NOMO-1 (cell line): ENCODE results near the gene TGM1.
"Not testable (repeated sequence)": the region's sequence is repeated elsewhere in the genome, so short reads cannot be mapped to it uniquely, and the experiment has no call there.

Experiments
- DNase-seq, 2 experiments: peaks; one replicate each; lab custom pipeline; 2025; ENCODE audit not compliant: unreplicated experiment in 2 of 2; lab: John Stamatoyannopoulos, UW

Gene TGM1

DNA sequence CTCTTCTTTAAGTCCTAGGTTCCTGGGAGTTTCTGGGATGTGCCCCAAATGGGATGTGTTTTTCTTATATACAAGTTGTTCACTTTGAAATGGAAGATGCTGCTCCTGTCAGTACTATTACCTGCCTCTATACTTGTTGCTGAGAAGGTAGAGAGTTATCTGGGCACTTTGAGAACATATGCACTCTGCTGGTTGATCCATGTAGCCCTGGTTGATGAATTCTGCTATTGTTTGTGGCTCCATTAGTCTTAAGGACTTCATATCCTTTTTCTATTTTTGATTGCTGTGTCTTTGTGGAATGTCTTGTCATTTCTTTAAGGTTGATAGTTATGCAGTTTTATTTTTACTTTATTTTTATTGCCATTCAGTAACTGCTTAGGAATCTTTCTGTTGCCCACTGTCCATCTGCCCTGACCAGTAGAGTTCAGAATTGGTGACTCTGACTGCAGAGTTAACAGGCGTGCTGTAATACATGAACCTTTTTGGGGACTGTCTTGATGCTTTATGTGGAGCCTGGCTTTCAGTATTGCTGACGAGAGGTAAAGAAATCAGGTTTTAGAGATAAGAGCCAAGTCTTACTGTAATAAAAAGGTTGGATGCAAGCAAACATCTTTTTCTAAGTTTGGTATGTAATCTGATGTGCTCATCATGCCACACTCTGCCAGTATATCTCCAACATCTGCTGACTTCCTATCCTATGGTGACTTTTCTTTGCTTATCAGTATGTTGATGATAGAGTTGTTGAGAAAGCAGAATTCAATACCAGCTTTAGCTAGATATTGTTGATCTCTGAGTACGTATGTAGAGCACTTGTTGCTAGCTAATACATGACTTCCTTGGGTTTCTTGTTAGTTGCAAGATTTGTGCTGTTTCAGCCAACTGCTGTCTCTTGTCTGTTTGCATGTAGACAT is 28.6 kb downstream of the TGM1 start:
- no peak for DNase-seq

DNA sequence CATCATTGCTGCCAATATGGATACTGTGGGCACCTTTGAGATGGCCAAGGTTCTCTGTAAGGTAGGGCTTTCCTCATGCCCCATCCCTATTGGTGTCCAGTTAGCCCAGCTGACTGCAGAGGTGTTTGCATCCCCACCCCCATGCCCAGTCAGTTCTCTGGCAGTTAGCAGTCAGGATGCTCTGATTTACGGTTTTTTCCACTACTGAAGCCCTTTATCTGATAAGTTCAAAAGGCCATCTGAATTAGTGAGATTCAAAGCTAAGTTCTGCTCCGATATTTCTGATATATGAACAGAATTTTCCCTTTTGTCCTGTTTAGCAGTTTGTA is 29.5 kb downstream of the TGM1 start:
- DNase-seq: no peak

- DNase-seq: peak in 1 of 2 experiments; percentile 60
Observed at GRCh38 chr14:24232645-24233537, 30.1 kb downstream of the TGM1 start, which contains the start of gene GMPR2. Gene GMPR2 (plus strand): TSS chr14:24232929. CDS start chr14:24233254, 325 bp downstream.

DNA sequence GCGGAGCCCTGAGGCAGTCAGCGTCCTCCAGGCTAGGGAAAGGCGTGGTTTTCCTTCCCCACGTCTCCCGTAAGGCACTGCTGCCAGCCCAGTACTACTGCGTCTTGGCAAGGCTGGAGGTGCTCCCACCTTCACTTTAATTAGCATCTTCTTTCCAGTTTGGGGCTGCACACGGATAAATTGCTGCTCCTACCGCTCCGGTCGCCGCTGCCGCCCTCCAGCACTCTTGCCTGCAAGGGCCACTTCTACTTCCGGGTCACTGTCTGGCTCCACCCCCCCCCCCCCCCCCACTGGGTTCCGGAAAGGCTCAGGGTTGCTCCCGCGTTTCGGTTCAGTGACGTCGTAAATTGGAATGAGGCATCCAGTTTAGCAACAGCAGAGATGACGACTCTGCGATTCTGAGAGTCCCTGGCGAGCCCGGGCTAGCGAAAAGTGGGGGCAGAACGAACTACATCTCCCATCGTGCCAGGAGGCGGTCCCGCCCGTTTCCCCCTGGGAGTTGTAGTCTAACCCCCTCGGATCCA is 30.8 kb downstream of the TGM1 start, which contains the start of gene NEDD8:
NEDD8 (minus strand) TSS at position 247 of the 524 bp plus-strand sequence; CDS start at position 147, 100 bp downstream.
- peak; percentile 96 to 97 for DNase-seq

DNA sequence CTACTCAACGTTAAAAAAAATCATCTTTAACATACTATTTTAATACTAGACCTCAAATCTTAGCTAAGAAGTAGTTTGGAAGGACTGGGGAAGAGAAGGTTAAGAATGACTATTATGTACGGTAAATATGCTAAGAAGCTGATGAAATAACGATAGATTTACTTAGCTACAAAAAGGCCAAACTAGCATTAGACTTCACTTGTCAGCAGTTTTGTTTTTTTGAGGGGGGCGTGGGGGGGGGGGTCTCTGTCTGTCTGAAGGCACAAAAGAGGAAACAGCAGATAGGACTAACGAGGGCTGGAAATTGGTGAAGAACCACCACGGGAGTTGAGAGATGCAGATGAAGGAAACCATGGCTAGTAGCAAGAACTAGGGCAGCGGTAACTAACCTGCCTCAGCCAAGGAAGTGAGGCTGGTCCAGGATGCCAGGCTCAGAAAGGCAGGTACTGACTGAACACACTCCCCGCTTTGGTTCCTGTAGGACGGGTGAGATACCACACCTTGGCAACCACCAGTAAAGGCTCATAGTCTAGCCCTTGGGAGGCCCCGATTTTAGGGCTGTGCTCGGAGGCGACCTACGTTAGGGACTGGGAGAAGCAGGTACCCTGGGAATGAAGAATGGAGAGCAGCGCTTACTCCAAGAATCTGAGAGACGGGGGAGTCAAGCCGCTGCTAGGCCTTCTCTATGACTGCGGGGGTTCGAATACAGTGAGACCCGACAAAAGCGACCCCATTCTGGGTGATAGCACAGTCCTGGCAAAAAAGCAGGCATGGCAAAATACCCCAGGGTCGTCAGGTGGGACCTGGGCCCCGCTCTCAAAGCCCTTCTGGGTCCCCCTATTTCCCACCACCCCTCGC is 31.5 kb downstream of the TGM1 start:
- peak in 1 of 2 experiments; percentile 39 for DNase-seq

GRCh38 chr14:24228902-24229301 is 34.1 kb downstream of the TGM1 start:
- DNase-seq: no peak

DNA sequence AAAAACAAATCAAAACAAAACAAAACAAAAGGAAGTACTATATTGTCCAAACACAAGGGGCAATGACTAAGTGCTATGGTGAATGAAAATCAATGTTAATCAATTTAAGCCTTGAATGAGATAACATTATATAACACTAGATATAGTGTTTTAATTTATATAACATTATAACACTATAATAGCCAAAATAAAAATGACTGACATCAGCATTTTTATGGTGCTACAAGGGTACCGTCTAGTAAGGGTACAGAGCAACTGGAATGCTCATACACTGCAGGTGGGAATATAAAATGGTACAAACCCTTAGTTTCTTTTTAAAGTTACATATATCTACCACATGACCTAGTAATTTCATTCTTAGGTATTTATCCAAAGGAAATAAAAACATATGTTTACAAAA is 36.5 kb downstream of the TGM1 start:
- DNase-seq: no peak

GRCh38 chr14:24224618-24225071 is 38.3 kb downstream of the TGM1 start:
- DNase-seq: no peak

DNA sequence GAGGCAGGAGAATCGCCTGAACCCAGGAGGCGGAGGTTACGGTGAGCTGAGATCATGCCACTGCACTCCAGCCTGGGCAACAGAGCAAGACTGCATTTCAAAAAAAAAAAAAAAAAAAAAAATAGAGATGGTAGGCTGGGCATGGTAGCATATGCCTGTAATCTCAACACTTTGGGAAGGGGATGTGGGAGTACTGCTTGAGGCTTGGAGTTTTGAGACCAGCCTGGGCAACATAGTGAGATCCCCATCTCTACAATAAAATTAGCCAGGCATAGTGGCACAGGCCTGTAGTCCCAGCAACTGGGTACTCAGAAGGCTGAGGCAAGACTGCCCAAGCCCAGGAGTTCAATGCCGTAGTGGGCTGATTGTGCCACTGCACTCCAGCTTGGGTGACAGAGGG is 40.0 kb downstream of the TGM1 start:
- not testable (repeated sequence) for DNase-seq

GRCh38 chr14:24219521-24219920 is 43.5 kb downstream of the TGM1 start:
- no peak for DNase-seq

DNA sequence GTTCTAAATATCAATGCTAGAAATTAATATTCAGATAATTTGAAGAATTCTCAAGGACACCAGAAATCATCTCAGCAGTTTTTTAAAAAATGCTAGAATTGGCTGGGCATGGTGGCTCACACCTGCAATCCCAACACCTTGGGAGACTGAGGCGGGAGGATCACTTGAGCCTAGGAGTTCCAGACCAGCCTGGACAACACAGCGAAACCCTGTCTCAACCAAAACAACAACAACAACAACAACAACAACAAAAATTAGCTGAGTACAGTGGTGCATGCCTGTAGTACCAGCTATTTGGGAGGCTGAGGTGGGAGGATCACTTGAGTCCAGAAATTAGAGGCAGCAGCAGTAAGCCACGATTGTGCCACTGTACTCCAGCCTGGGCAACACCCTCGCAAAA is 43.9 kb downstream of the TGM1 start:
- no peak for DNase-seq

- not testable (repeated sequence) for DNase-seq
Observed at GRCh38 chr14:24216876-24217275, 46.1 kb downstream of the TGM1 start.

DNA sequence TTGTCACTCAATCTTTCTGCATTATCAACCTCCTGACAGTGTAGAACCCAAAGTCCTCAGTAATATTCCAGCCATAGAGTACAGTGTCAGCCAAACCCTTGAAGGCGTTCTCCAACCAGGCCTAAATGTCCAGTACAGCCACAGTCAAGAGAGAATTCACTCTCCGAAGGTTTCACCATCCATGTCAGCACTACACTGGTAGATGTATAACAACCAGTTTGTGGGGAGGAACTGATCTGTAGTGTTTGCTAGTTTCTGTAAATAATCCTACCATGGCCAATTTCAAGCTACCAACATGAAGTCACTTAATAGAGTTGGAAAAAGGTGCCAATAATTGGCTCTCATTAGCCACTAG is 46.7 kb downstream of the TGM1 start:
- DNase-seq: no peak

DNA sequence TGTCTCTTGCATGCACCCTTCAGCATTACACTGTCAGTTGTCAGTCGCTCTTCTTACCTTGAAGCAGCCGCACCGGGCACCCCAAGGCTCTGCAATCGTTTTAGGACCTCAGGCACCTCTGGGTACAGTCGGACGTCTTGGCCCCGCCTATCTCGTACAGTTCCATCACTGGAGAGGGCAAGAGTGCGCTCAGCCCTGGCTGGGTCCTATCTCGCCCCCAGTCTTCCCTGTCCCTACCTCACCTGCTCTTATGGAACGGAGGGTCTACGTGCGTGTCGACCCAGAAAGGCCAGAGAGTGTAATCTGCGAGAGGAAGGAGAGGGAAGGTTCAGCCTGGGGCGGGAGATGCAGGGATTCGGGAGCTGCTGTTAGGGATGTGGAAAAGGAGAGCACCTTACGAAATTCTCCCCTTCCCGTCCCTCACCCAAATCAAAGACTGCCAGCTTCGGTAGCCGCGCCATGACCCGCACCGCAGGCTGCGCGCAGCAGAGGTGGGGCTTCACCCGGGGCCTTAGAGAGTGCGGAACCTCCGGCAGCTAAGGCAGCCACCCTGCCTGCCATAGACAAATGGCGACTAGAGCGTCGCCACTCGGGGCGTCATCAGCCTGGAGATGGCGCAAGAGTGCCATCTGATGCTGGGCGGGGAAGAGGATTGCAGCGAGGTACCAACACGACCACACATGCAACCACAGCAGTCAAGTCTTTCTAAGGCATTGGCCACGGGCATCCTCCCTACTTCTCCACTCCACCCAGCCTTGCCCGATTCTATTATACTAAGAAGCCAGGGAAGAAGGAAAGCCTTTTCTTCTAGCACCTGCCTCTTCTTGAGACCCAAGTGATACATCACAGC is 47.3 kb downstream of the TGM1 start, which contains the start of gene MDP1:
MDP1 (minus strand) TSS at position 572 of the 850 bp plus-strand sequence; CDS start at position 461, 111 bp downstream.
- DNase-seq: peak; percentile 87 to 91

DNA sequence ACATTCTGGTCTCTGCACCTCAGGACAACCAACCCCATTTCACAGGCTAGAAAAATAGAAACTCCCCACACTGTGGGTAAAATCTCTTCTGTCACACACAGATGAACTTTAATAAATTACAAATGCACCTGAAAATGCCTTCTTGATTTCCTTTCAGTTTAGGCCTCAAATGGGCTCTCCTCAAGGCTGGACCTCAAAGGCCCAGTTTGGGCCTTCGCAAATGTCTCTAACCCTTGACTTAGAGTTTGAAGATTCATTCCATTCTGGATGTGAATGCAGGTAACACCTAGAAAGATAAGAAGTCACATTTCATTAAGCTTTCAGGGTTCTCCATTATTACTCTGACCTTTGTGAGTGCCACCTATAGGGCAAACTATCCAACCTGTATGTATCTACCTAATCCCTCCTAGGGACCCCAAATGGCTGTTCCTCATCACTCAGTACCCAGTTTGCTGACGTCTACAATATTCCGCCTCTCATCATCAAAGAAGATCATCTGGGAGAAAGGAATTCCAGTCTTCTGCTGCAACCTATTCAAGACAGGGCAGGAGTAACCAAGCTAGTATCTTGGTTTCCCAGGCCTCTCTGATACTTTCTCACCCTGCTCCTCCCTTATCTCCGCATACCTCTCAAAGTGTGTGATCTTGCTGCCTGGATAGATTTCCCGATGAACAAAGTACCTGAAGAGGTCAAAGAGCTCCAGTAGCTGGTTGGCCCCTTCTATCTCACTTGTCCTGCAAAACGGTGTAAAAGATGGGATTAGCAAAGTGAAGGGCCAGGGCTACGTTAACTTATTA is 48.9 kb downstream of the TGM1 start:
- no peak for DNase-seq

- peak; percentile 96 to 97 for DNase-seq
Observed at GRCh38 chr14:24212924-24213865, 49.8 kb downstream of the TGM1 start, which contains the start of gene CHMP4A. Gene CHMP4A (minus strand): TSS chr14:24213488. CDS start chr14:24213439, 49 bp downstream.

- no peak for DNase-seq
Observed at GRCh38 chr14:24211311-24211710, 51.7 kb downstream of the TGM1 start.
